BJ (cell line): Measurements from ENCODE around the gene TM4SF5. TPM values are rescaled to one million over a fixed set of nuclear protein-coding genes. Genes with fewer than 3 reads are reported as not detected.

Experiments
- CTCF ChIA-PET: fragments of 350-600 bp; formaldehyde crosslinking; extraction: SDS; loops from one replicate; lab custom pipeline; 2021; ENCODE audit warnings: antibody characterized with exemption, inconsistent platforms; lab: Yijun Ruan, JAX
- POLR2A ChIA-PET: fragments of 300-600 bp; sonication (Branson Sonifier 250); formaldehyde crosslinking; extraction: SDS; loops from one replicate; lab custom pipeline; 2021; ENCODE audit warnings: antibody characterized with exemption; lab: Charles Lee
- DNase-seq: peaks from one replicate; pipeline ENCODE4 v3.0.0-alpha.2; 2011; ENCODE audit warnings: low read depth
- H3K27me3 ChIP-seq: 2 replicates; pipeline ENCODE4 v1.6.0; 2011; ENCODE audit warnings: low read length; ENCODE audit not compliant: control insufficient read depth, insufficient read depth
- H3K36me3 ChIP-seq: 2 replicates; pipeline ENCODE4 v1.5.1; 2011; ENCODE audit warnings: low read length; ENCODE audit not compliant: control insufficient read depth, insufficient read depth
- H3K4me3 ChIP-seq: 2 replicates; pipeline ENCODE4 v1.5.1; 2011; ENCODE audit warnings: low read depth, mild to moderate bottlenecking, control low read depth, low read length
- CTCF ChIP-seq: IDR thresholded peaks from 2 replicates; pipeline ENCODE4 v1.5.1; 2011; ENCODE audit warnings: low read depth, mild to moderate bottlenecking, control low read depth, inconsistent platforms, low read length, moderate library complexity; ENCODE audit not compliant: insufficient read depth
- polyA plus RNA-seq: library from polyadenylated mRNA; depleted of rRNA; stranded (reverse); fragments of >200 nt; gene quantifications from 2 replicates; pipeline ENCODE4 v1.2.3, GENCODE V29; 2011

The TM4SF5 gene
- polyA plus RNA-seq, 1 experiment: not detected

DNA sequence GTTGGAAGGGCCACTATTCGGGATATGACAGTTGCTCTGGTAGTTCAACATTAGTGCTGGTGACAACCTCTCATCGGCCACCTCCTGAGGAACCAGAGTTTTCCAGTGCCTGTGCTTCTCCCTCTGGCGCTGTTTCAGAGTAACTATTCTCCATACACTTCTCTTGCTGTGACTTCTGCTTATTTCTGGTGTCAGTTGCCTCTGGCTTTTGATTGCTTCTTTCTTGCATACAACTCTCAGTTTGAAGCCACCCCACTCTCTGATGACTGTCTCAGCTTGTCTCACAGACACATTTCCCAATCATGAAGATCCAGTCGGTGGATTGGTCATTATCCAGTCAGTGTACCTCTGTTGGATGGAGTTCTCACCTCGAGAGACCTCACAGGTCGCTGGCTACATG lies 3.4 kb upstream of the TM4SF5 start:
- TF ChIP-seq CTCF: no peak
- Histone ChIP-seq H3K27me3 (peaks cover 6% of the 10 kb centered on the region), H3K4me3 (no peak overlapping the region), H3K36me3 (no peaks in the 10 kb centered on the region)
- ChIA-PET CTCF (interaction anchor here (1.1 kb wide), 1 partner anchor 9 kb away, joined by 3 read pairs; no protein-coding TSS in a partner anchor), POLR2A (no interaction called here)
- no peak for DNase-seq

- Histone ChIP-seq H3K4me3 (no peak overlapping the region), H3K36me3 (no peaks in the 10 kb centered on the region), H3K27me3 (peaks cover 8% of the 10 kb centered on the region)
- no peak for DNase-seq
- ChIA-PET POLR2A (no interaction called here), CTCF (interaction anchor here (0.8 kb wide), 1 partner anchor 26 kb away, joined by 3 read pairs; no protein-coding TSS in a partner anchor)
- no peak for TF ChIP-seq CTCF
These were observed 2.1 kb upstream of the TM4SF5 start for GRCh38 chr17:4769628-4770027.

DNA sequence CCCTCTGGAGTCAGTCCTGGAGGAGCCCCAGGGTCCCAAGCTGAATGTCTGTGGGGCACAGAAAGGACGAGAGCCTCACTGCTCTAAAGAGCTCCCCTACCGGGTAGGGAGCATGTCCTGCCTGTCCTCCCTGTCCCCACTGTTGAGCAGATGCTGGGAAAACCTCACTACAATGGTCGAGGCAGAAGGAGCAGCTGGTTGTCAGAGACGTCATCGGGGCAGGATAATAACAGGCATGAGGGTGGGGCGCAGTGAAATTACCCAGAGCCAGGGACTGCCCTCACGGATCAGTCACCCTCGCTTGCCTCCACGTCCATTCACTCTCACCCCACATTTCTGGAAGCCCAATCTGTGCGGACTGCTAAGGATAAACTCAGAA lies 538 bp downstream of the TM4SF5 start:
- no peaks in the 10 kb centered on the region for H3K36me3 ChIP-seq
- H3K27me3 ChIP-seq: peaks cover 8% of the 10 kb centered on the region
- H3K4me3 ChIP-seq: no peak overlapping the region
- ChIA-PET POLR2A (no interaction called here), CTCF (no interaction called here)
- no peak for DNase-seq
- no peak for TF ChIP-seq CTCF

DNA sequence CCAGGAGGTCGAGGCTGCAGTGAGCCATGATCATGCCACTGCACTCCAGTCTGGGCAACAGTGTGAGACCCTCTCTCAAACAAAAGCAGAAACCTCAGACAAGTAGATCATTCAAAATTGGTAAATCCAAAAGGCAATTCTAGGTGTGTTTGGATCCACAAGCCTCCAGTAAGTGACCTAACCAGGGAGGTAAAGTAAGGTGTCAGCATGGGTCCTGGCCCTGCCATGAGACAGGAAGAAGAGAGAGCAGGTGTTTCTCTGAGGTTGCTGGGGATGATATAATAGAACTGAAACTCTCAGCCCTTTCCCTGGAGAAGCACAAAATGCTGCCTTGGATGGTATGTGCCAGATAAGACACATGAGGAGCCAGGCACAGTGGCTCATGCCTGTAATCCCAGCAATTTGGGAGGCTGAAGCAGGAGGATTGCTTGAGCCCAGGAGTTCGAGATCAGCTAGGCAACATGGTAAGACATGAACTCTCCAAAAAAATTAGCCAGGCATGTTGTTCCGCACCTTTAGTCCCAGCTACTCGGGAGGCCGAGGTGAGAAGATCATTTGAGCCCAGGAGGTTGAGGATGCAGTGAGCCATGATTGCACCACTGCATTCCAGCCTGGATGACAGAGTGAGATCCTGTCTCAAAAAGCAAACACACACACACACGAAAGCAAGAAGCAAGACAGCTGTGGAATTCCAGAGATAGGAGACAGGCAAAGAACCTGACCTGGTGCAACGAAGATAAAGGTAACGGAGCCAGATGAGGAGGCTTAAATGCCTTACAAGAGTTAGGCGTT lies 6.5 kb downstream of the TM4SF5 start:
- CTCF ChIA-PET: interaction anchor here (0.8 to 1.1 kb wide), 2 partner anchors 10 to 112 kb away, joined by 3 read pairs; no protein-coding TSS in a partner anchor
- H3K27me3 ChIP-seq: peaks cover 9% of the 10 kb centered on the region
- TF ChIP-seq CTCF: no peak
- H3K36me3 ChIP-seq: no peaks in the 10 kb centered on the region
- no peak overlapping the region for H3K4me3 ChIP-seq
- POLR2A ChIA-PET: no interaction called here
- no peak for DNase-seq

GRCh38 chr17:4780325-4780955 lies 8.8 kb downstream of the TM4SF5 start:
- ChIA-PET CTCF (interaction anchor here (1.1 to 1.9 kb wide), 3 partner anchors 10 to 129 kb away, joined by 3 to 13 read pairs (median 3); no protein-coding TSS in a partner anchor), POLR2A (no interaction called here)

More at GRCh38 chr17:4780325-4780955, 8.8 kb downstream of the TM4SF5 start:
- H3K36me3 ChIP-seq: no peaks in the 10 kb centered on the region
- H3K27me3 ChIP-seq: peaks cover 12% of the 10 kb centered on the region
- no peak overlapping the region for H3K4me3 ChIP-seq
- no peak for DNase-seq
- no peak for TF ChIP-seq CTCF
